A549 (cell line): ENCODE data around the gene ZBED3. TPM values are rescaled to one million over a fixed set of nuclear protein-coding genes. Genes with fewer than 3 reads are reported as not detected.

Experiments
- ATAC-seq, 2 experiments: fragments of 200-7000 bp in 1 of 2; fragments of >200 bp in 1 of 2; cut with Nextera tagmentation in 1 of 2; cut with Tn5 transposase in 1 of 2; 3 replicates each; pipeline versions ENCODE4 v1.8.0 to v1.9.1; 2018 to 2020; ENCODE audit warnings: mild to moderate bottlenecking in 1 of 2, moderate library complexity in 1 of 2
- CTCF ChIA-PET: fragments of 300-600 bp; sonication (Branson Sonifier 250); formaldehyde crosslinking; extraction: SDS; loops from one replicate; lab custom pipeline; 2021; ENCODE audit warnings: antibody characterized with exemption, inconsistent platforms; lab: Yijun Ruan, JAX
- POLR2A ChIA-PET: fragments of 350-600 bp; formaldehyde crosslinking; extraction: SDS; loops from one replicate; lab custom pipeline; 2021; ENCODE audit warnings: antibody characterized with exemption, inconsistent platforms; lab: Yijun Ruan, JAX
- DNase-seq, 2 experiments: peaks; one replicate each; pipeline versions ENCODE4 v3.0.0 to v3.0.0-alpha.2; 2011 to 2016; ENCODE audit warnings: low read depth in 1 of 2, low spot score in 1 of 2
- FAIRE-seq: peaks from 2 replicates; lab custom pipeline; 2011; peaks lifted over from hg19 to GRCh38; lab: Jason Lieb, UNC
- H3K27ac ChIP-seq, 2 experiments: fragments of >200 bp; sonication (Bioruptor Twin); formaldehyde crosslinking; 3 replicates each; pipeline ENCODE4 v1.5.1; 2016 to 2017
- H3K4me1 ChIP-seq: fragments of >200 bp; sonication (Bioruptor Twin); formaldehyde crosslinking; 3 replicates; pipeline ENCODE4 v1.6.1; 2016
- H3K4me2 ChIP-seq: fragments of >200 bp; sonication (Bioruptor Twin); formaldehyde crosslinking; 3 replicates; pipeline ENCODE4 v1.6.1; 2016
- H3K4me3 ChIP-seq: fragments of >200 bp; sonication (Bioruptor Twin); formaldehyde crosslinking; 3 replicates; pipeline ENCODE4 v1.5.1; 2016
- H3K9me3 ChIP-seq: fragments of >200 bp; sonication (Bioruptor Twin); formaldehyde crosslinking; 3 replicates; pipeline ENCODE4 v1.6.1; 2016
- BHLHE40 ChIP-seq: IDR thresholded peaks from 2 replicates; pipeline ENCODE4 v1.6.1; 2012; ENCODE audit warnings: low read depth, low read length, inconsistent platforms
- CHD2 ChIP-seq: fragments of 150-350 bp; IDR thresholded peaks from 2 replicates; pipeline ENCODE4 v1.6.1; 2014; ENCODE audit warnings: low read length; ENCODE audit not compliant: partially characterized antibody
- FOXS1 ChIP-seq: fragments of 250-450 bp; sonication (Bioruptor Pico); IDR thresholded peaks from 2 replicates; pipeline ENCODE4 v1.5.0; 2020; ENCODE audit warnings: mild to moderate bottlenecking, moderate library complexity
- HOXB13 ChIP-seq: fragments of 250-450 bp; sonication (Bioruptor Pico); IDR thresholded peaks from 2 replicates; pipeline ENCODE4 v1.5.0; 2020; ENCODE audit warnings: low read depth, mild to moderate bottlenecking, moderate library complexity
- JUN ChIP-seq, 2 experiments: fragments of >200 bp; sonication (Bioruptor Twin); formaldehyde crosslinking; IDR thresholded peaks; 2 replicates in 1 of 2; 3 replicates in 1 of 2; pipeline ENCODE4 v1.6.1; 2016 to 2017
- KDM1A ChIP-seq: fragments of 200-600 bp; sonication (generic); IDR thresholded peaks from 2 replicates; pipeline ENCODE4 v1.6.1; 2016; ENCODE audit warnings: low read depth, mild to moderate bottlenecking
- KDM5A ChIP-seq: fragments of 200-600 bp; sonication (generic); IDR thresholded peaks from 2 replicates; pipeline ENCODE4 v1.6.1; 2016; ENCODE audit warnings: antibody characterized with exemption, mild to moderate bottlenecking
- MYC ChIP-seq: IDR thresholded peaks from 2 replicates; pipeline ENCODE4 v1.6.1; 2012; ENCODE audit warnings: mild to moderate bottlenecking, inconsistent platforms, low read length, improper control_type of control experiment, borderline replicate concordance
- NFE2L2 ChIP-seq: fragments of 150-350 bp; conservative IDR thresholded peaks from 2 replicates; pipeline ENCODE4 v1.6.1; 2014; ENCODE audit warnings: low read length
- NR3C1 ChIP-seq: fragments of >200 bp; sonication (Bioruptor Twin); formaldehyde crosslinking; IDR thresholded peaks from 3 replicates; pipeline ENCODE4 v1.6.1; 2017
- POLR2A ChIP-seq: IDR thresholded peaks from 2 replicates; pipeline ENCODE4 v1.6.1; 2012; ENCODE audit warnings: mild to moderate bottlenecking, low read length
- RNF2 ChIP-seq: fragments of 200-600 bp; sonication (generic); IDR thresholded peaks from 2 replicates; pipeline ENCODE4 v1.6.1; 2016; ENCODE audit warnings: low read depth, mild to moderate bottlenecking, antibody characterized with exemption, moderate library complexity, borderline replicate concordance
- TP53 ChIP-seq: fragments of 250-450 bp; sonication (Bioruptor Pico); IDR thresholded peaks from 2 replicates; pipeline ENCODE4 v1.5.0; 2021; ENCODE audit warnings: mild to moderate bottlenecking, moderate library complexity
- ZC3H11A ChIP-seq: fragments of 450-650 bp; IDR thresholded peaks from 2 replicates; pipeline ENCODE4 v1.6.1; 2014; ENCODE audit warnings: antibody characterized with exemption, mild to moderate bottlenecking
- ZFP36 ChIP-seq: fragments of 450-650 bp; IDR thresholded peaks from 2 replicates; pipeline ENCODE4 v1.6.1; 2014; ENCODE audit warnings: borderline replicate concordance; ENCODE audit not compliant: partially characterized antibody
- ZSCAN20 ChIP-seq: fragments of 250-450 bp; sonication (Bioruptor Pico); IDR thresholded peaks from 2 replicates; pipeline ENCODE4 v1.8.0; 2022; ENCODE audit warnings: mild to moderate bottlenecking, moderate library complexity
- WGBS: methylation state at CpG from one replicate; pipeline ENCODE4 v1.1.6; 2017; ENCODE audit errors: missing lambda C conversion rate; 5-methylcytosine and 5-hydroxymethylcytosine counted together
- polyA plus RNA-seq, 4 experiments: library from polyadenylated mRNA; depleted of rRNA in 3 of 4; stranded (reverse); fragments of >200 nt; fragmentation: RNase III in 1 of 4; extraction: RNeasy Plus Mini Kit Qiagen cat#74134 plus additional on column Dnase treatment in 1 of 4; gene quantifications; 2 replicates in 3 of 4; 3 replicates in 1 of 4; pipeline ENCODE4 v1.2.3, GENCODE V29; 2011 to 2017
- TF ChIP-seq, protein P1 (sequence below): fragments of 200-600 bp; sonication (generic); IDR thresholded peaks from 2 replicates; pipeline ENCODE4 v1.6.1; 2016; ENCODE audit warnings: antibody characterized with exemption, mild to moderate bottlenecking, moderate library complexity
- TF ChIP-seq, protein P2 (sequence below): fragments of 150-350 bp; IDR thresholded peaks from 2 replicates; pipeline ENCODE4 v1.6.1; 2014; ENCODE audit warnings: low read depth, mild to moderate bottlenecking, low read length
- TF ChIP-seq, protein P3 (sequence below): IDR thresholded peaks from 2 replicates; pipeline ENCODE4 v1.6.1; 2012

The ZBED3 gene
- polyA plus RNA-seq, 2 of the 4 experiments (the other 2 are of a cell fraction): 4.1 to 10.5 TPM

DNA sequence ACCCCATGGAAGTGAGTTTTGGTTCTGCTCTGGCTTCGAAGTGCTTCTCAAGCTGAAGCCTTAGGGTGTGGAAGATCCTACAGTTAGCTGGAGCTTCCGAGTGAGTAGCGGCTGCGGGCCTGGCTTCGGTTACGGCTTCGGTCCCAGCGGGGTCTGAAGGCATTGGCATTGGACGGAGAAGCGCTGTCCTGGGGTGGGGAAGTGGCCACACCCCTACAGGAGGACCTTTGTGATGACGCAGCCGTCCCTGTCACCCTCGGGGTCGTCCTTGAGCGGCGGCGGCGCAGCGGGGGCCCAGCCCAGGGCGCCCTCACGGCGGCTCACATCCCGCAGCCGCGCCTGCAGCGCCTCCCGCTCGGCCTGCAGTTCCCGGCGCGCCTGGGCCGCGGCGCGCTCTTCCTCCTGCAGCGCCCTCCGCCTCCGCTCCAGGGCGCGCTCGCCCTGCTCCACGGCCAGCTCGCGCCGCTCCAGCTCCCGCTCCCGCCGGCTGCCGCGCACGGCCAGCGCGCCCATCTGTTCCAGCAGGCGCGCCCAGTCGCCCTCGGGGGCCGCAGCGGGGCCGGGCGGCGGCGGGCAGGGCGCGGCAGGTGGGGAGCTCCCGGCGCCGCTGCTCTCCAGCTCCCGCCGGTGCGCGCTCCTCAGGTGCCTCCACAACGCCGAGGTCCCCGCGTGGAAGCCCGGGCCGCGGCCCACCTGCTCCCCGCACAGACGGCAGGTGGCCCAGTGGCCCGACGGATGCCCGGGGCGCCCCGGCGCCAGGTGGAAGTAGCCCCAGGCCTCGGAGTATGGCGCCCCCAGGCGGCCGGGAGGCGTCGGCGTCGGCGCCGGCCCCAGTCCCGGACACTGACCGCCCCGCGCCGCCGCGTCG lies 9.9 kb downstream of the ZBED3 start (continued):
- TF ChIP-seq, protein P1, sequence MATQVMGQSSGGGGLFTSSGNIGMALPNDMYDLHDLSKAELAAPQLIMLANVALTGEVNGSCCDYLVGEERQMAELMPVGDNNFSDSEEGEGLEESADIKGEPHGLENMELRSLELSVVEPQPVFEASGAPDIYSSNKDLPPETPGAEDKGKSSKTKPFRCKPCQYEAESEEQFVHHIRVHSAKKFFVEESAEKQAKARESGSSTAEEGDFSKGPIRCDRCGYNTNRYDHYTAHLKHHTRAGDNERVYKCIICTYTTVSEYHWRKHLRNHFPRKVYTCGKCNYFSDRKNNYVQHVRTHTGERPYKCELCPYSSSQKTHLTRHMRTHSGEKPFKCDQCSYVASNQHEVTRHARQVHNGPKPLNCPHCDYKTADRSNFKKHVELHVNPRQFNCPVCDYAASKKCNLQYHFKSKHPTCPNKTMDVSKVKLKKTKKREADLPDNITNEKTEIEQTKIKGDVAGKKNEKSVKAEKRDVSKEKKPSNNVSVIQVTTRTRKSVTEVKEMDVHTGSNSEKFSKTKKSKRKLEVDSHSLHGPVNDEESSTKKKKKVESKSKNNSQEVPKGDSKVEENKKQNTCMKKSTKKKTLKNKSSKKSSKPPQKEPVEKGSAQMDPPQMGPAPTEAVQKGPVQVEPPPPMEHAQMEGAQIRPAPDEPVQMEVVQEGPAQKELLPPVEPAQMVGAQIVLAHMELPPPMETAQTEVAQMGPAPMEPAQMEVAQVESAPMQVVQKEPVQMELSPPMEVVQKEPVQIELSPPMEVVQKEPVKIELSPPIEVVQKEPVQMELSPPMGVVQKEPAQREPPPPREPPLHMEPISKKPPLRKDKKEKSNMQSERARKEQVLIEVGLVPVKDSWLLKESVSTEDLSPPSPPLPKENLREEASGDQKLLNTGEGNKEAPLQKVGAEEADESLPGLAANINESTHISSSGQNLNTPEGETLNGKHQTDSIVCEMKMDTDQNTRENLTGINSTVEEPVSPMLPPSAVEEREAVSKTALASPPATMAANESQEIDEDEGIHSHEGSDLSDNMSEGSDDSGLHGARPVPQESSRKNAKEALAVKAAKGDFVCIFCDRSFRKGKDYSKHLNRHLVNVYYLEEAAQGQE: no peak

DNA sequence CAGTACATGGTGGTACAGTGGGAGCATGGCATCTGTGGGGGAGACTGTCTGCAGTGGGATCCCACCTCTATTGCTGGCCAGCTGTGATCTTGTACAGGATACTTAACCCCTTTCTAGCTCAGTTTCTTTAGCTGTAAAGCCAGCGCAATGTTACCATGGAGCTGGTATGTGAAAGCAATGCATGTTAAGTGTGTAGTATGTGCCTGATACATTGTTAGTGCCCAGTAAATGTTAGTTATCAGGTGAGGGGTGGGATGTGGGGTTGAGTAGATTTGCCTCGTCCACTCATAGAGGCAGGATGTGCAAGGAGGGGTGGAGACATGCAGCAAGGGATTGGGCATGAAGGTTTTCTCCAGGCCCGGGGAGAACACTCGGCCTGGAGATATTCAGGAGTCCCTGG lies 12.3 kb downstream of the ZBED3 start:
- FAIRE-seq: no peak
- whole genome bisulfite sequencing: 96% methylated on average over 4 of the region's 4 CpGs
- ATAC-seq: no peak
- Histone ChIP-seq H3K9me3 (no peaks in the 10 kb centered on the region), H3K27ac (no peak overlapping the region), H3K4me1 (0 out of 3 replicates have a peak, but pooled peaks cover 6% of the 10 kb centered on the region), H3K4me2 (no peak overlapping the region), H3K4me3 (no peak overlapping the region)
- POLR2A ChIA-PET: no interaction called here
- no peak for DNase-seq
- CTCF ChIA-PET: interaction anchor here (0.6 to 5.5 kb wide), 2 partner anchors 22 to 206 kb away, joined by 3 to 66 read pairs; no protein-coding TSS in a partner anchor
- TF ChIP-seq KDM1A (no peak), POLR2A (no peak), BHLHE40 (no peak), JUN (IDR thresholded peaks at IDR 0.05) (no peak), RNF2 (no peak), CHD2 (no peak), KDM5A (no peak), ZC3H11A (no peak), FOXS1 (CRISPR knock-in tag) (no peak), NFE2L2 (no peak), HOXB13 (CRISPR knock-in tag) (no peak), NR3C1 (no peak), ZFP36 (no peak), MYC (no peak), ZSCAN20 (CRISPR knock-in tag) (no peak), TP53 (no peak)
- TF ChIP-seq, protein P1: no peak
- TF ChIP-seq, protein P2, sequence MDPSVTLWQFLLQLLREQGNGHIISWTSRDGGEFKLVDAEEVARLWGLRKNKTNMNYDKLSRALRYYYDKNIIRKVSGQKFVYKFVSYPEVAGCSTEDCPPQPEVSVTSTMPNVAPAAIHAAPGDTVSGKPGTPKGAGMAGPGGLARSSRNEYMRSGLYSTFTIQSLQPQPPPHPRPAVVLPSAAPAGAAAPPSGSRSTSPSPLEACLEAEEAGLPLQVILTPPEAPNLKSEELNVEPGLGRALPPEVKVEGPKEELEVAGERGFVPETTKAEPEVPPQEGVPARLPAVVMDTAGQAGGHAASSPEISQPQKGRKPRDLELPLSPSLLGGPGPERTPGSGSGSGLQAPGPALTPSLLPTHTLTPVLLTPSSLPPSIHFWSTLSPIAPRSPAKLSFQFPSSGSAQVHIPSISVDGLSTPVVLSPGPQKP: no peak
- TF ChIP-seq, protein P3, sequence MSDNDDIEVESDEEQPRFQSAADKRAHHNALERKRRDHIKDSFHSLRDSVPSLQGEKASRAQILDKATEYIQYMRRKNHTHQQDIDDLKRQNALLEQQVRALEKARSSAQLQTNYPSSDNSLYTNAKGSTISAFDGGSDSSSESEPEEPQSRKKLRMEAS: no peak
